Measurements from ENCODE around the gene SNED1.

SNED1 gene

GRCh38 chr2:241105641-241106040, 107.2 kb downstream of the SNED1 start:
- peaks cover 5% of the 10 kb centered on the region; the same call in 1 of the 2 replicates for H3K4me1 ChIP-seq (ENCODE audit: low read length)
- TF ChIP-seq EZH2phosphoT487 (IDR thresholded peaks at IDR 0.05; ENCODE audit: low read length) (no peak), EZH2 (optimal IDR thresholded peaks at IDR 0.05; ENCODE audit: low read depth, low read length) (no peak)
- TF ChIP-seq, protein P1, sequence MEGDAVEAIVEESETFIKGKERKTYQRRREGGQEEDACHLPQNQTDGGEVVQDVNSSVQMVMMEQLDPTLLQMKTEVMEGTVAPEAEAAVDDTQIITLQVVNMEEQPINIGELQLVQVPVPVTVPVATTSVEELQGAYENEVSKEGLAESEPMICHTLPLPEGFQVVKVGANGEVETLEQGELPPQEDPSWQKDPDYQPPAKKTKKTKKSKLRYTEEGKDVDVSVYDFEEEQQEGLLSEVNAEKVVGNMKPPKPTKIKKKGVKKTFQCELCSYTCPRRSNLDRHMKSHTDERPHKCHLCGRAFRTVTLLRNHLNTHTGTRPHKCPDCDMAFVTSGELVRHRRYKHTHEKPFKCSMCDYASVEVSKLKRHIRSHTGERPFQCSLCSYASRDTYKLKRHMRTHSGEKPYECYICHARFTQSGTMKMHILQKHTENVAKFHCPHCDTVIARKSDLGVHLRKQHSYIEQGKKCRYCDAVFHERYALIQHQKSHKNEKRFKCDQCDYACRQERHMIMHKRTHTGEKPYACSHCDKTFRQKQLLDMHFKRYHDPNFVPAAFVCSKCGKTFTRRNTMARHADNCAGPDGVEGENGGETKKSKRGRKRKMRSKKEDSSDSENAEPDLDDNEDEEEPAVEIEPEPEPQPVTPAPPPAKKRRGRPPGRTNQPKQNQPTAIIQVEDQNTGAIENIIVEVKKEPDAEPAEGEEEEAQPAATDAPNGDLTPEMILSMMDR (IDR thresholded peaks at IDR 0.05; ENCODE audit: low read length), result no peak
- no peak for DNase-seq

GRCh38 chr2:241107031-241107783, 108.8 kb downstream of the SNED1 start:
- Histone ChIP-seq H3K4me3 (ENCODE audit: low read length) (no peak overlapping the region), H3K27ac (ENCODE audit: low read length) (no peak overlapping the region), H3K79me2 (ENCODE audit: low read length) (peaks cover 10% of the 10 kb centered on the region; the same call in 1 of the 2 replicates), H3K4me2 (ENCODE audit: low read depth, low read length) (no peak overlapping the region), H3K27me3 (replicated peaks; ENCODE audit: insufficient read depth, low read length) (no peaks in the 10 kb centered on the region), H3F3A (ENCODE audit: insufficient read depth, low read length) (0 out of 2 replicates have a peak, but pooled peaks cover 3% of the 10 kb centered on the region), H3K4me1 (ENCODE audit: low read length) (no peaks in the 10 kb centered on the region), H3K36me3 (replicated peaks; ENCODE audit: insufficient read depth, low read length) (no peaks in the 10 kb centered on the region), H3K9ac (ENCODE audit: low read length) (no peak overlapping the region), H3K9me2 (replicated peaks; ENCODE audit: insufficient read depth, low read length) (no peaks in the 10 kb centered on the region), H2AFZ (ENCODE audit: low read length) (no peak overlapping the region), H4K20me1 (ENCODE audit: insufficient read depth, low read length) (no peaks in the 10 kb centered on the region), H3K9me3 (replicated peaks; ENCODE audit: insufficient read depth, low read length) (no peaks in the 10 kb centered on the region)
- no peak for DNase-seq
- TF ChIP-seq EZH2phosphoT487 (IDR thresholded peaks at IDR 0.05; ENCODE audit: low read length) (no peak), EZH2 (optimal IDR thresholded peaks at IDR 0.05; ENCODE audit: low read depth, low read length) (no peak)
- TF ChIP-seq, protein P1 (IDR thresholded peaks at IDR 0.05; ENCODE audit: low read length), result no peak

More at GRCh38 chr2:241105641-241106040, 107.2 kb downstream of the SNED1 start:
- H4K20me1 ChIP-seq (ENCODE audit: insufficient read depth, low read length), result no peaks in the 10 kb centered on the region
- H3F3A ChIP-seq (ENCODE audit: insufficient read depth, low read length), result 0 out of 2 replicates have a peak, but pooled peaks cover 3% of the 10 kb centered on the region
- H3K27me3 ChIP-seq (replicated peaks; ENCODE audit: insufficient read depth, low read length), result no peaks in the 10 kb centered on the region
- H3K4me2 ChIP-seq (ENCODE audit: low read depth, low read length), result no peak overlapping the region
- no peaks in the 10 kb centered on the region for H3K9me2 ChIP-seq (replicated peaks; ENCODE audit: insufficient read depth, low read length)
- no peak overlapping the region for H3K4me3 ChIP-seq (ENCODE audit: low read length)
- no peak overlapping the region for H3K27ac ChIP-seq (ENCODE audit: low read length)
- H3K79me2 ChIP-seq (ENCODE audit: low read length), result peaks cover 24% of the 10 kb centered on the region
- H3K9me3 ChIP-seq (replicated peaks; ENCODE audit: insufficient read depth, low read length), result no peaks in the 10 kb centered on the region
- H2AFZ ChIP-seq (ENCODE audit: low read length), result no peak overlapping the region
- no peak overlapping the region for H3K9ac ChIP-seq (ENCODE audit: low read length)
- H3K36me3 ChIP-seq (replicated peaks; ENCODE audit: insufficient read depth, low read length), result no peaks in the 10 kb centered on the region

DNA sequence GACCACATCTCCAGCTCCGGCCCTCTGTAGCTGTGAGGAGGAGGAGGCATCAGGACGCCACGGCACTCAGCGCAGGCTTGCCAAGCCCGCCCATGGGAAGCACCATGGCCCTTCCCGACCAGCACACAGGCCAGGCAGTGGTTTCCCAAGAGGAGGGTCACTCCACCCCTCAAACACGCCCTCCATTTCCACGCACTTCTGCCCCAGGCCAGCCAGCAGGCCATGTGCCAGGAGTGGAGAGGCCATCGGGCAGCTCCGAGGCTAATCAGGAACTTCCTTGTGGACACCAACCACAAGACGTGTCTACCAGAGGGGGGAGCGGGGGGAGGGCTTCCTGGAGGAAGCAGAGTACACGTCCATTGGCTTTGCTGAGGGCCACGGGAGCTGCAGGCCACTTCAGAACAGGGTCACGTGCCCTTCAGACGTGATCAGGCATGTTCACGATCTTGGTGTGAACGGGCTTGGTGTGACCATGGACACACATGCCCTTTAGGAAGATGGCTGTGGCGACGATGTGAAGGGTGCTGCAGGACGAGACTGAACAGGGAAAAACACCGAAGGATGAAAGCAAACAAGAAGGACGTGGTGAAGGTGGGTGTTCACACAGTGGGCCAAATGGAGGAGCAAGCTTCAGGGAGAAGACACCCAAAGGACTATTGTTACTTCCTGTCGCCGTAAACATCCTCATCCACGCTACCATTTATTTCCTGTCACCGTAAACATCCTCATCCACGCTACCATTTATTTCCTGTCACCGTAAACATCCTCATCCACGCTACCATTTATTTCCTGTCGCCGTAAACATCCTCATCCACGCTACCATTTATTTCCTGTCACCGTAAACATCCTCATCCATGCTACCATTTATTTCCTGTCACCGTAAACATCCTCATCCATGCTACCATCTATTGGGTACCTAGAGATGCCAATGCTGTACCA, 110.1 kb downstream of the SNED1 start:
- Histone ChIP-seq H3K27me3 (replicated peaks; ENCODE audit: insufficient read depth, low read length) (no peaks in the 10 kb centered on the region), H3K9me2 (replicated peaks; ENCODE audit: insufficient read depth, low read length) (no peaks in the 10 kb centered on the region), H3F3A (ENCODE audit: insufficient read depth, low read length) (no peaks in the 10 kb centered on the region), H4K20me1 (ENCODE audit: insufficient read depth, low read length) (no peaks in the 10 kb centered on the region), H3K4me3 (ENCODE audit: low read length) (no peak overlapping the region), H3K79me2 (ENCODE audit: low read length) (no peaks in the 10 kb centered on the region), H3K4me1 (ENCODE audit: low read length) (no peaks in the 10 kb centered on the region), H3K27ac (ENCODE audit: low read length) (no peak overlapping the region), H3K9ac (ENCODE audit: low read length) (no peak overlapping the region), H3K4me2 (ENCODE audit: low read depth, low read length) (no peak overlapping the region), H3K36me3 (replicated peaks; ENCODE audit: insufficient read depth, low read length) (no peaks in the 10 kb centered on the region), H2AFZ (ENCODE audit: low read length) (no peak overlapping the region), H3K9me3 (replicated peaks; ENCODE audit: insufficient read depth, low read length) (no peaks in the 10 kb centered on the region)
- DNase-seq, result no peak
- TF ChIP-seq EZH2phosphoT487 (IDR thresholded peaks at IDR 0.05; ENCODE audit: low read length) (no peak), EZH2 (optimal IDR thresholded peaks at IDR 0.05; ENCODE audit: low read depth, low read length) (no peak)
- TF ChIP-seq, protein P1 (IDR thresholded peaks at IDR 0.05; ENCODE audit: low read length), result no peak
